Measurements from ENCODE around the gene EEF2KMT. TPM values are rescaled to one million over a fixed set of nuclear protein-coding genes. Genes with fewer than 3 reads are reported as not detected.

EEF2KMT gene
- total and polyA plus RNA-seq, 2 of the 13 experiments (the other 11 are each of a cell fraction or from before 2014, with no cell fraction given), result 10.7 to 26.9 TPM

- TF ChIP-seq, protein P1, sequence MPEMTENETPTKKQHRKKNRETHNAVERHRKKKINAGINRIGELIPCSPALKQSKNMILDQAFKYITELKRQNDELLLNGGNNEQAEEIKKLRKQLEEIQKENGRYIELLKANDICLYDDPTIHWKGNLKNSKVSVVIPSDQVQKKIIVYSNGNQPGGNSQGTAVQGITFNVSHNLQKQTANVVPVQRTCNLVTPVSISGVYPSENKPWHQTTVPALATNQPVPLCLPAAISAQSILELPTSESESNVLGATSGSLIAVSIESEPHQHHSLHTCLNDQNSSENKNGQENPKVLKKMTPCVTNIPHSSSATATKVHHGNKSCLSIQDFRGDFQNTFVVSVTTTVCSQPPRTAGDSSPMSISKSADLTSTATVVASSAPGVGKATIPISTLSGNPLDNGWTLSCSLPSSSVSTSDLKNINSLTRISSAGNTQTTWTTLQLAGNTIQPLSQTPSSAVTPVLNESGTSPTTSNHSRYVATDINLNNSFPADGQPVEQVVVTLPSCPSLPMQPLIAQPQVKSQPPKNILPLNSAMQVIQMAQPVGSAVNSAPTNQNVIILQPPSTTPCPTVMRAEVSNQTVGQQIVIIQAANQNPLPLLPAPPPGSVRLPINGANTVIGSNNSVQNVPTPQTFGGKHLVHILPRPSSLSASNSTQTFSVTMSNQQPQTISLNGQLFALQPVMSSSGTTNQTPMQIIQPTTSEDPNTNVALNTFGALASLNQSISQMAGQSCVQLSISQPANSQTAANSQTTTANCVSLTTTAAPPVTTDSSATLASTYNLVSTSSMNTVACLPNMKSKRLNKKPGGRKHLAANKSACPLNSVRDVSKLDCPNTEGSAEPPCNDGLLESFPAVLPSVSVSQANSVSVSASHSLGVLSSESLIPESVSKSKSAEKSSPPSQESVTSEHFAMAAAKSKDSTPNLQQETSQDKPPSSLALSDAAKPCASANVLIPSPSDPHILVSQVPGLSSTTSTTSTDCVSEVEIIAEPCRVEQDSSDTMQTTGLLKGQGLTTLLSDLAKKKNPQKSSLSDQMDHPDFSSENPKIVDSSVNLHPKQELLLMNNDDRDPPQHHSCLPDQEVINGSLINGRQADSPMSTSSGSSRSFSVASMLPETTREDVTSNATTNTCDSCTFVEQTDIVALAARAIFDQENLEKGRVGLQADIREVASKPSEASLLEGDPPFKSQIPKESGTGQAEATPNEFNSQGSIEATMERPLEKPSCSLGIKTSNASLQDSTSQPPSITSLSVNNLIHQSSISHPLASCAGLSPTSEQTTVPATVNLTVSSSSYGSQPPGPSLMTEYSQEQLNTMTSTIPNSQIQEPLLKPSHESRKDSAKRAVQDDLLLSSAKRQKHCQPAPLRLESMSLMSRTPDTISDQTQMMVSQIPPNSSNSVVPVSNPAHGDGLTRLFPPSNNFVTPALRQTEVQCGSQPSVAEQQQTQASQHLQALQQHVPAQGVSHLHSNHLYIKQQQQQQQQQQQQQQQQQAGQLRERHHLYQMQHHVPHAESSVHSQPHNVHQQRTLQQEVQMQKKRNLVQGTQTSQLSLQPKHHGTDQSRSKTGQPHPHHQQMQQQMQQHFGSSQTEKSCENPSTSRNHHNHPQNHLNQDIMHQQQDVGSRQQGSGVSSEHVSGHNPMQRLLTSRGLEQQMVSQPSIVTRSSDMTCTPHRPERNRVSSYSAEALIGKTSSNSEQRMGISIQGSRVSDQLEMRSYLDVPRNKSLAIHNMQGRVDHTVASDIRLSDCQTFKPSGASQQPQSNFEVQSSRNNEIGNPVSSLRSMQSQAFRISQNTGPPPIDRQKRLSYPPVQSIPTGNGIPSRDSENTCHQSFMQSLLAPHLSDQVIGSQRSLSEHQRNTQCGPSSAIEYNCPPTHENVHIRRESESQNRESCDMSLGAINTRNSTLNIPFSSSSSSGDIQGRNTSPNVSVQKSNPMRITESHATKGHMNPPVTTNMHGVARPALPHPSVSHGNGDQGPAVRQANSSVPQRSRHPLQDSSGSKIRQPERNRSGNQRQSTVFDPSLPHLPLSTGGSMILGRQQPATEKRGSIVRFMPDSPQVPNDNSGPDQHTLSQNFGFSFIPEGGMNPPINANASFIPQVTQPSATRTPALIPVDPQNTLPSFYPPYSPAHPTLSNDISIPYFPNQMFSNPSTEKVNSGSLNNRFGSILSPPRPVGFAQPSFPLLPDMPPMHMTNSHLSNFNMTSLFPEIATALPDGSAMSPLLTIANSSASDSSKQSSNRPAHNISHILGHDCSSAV (CRISPR knock-in tag; IDR thresholded peaks at IDR 0.05; ENCODE audit: borderline replicate concordance), result no peak
- TF ChIP-seq RELA (CRISPR knock-in tag; IDR thresholded peaks at IDR 0.05) (0 out of 2 replicates have a peak, but pooled peaks have one; percentile 67), ZFP1 (CRISPR knock-in tag; IDR thresholded peaks at IDR 0.05) (no peak), ZNF432 (CRISPR knock-in tag; IDR thresholded peaks at IDR 0.05; ENCODE audit: borderline replicate concordance) (no peak), ZNF841 (CRISPR knock-in tag; IDR thresholded peaks at IDR 0.05; ENCODE audit: borderline replicate concordance) (no peak), KDM4B (CRISPR knock-in tag; IDR thresholded peaks at IDR 0.05) (no peak), TGIF2 (CRISPR knock-in tag; IDR thresholded peaks at IDR 0.05) (peak; percentile 42; the same call in 1 of the 2 replicates), MXD3 (CRISPR knock-in tag; IDR thresholded peaks at IDR 0.05) (no peak; the same call in 1 of the 2 replicates), IKZF1 (IDR thresholded peaks at IDR 0.05) (no peak), EED (CRISPR knock-in tag; IDR thresholded peaks at IDR 0.05) (no peak), ATF1 (CRISPR knock-in tag; IDR thresholded peaks at IDR 0.05) (no peak), RNF2 (conservative IDR thresholded peaks at IDR 0.05; ENCODE audit: low read depth) (no peak), CHD2 (IDR thresholded peaks at IDR 0.05; ENCODE audit: low read depth, low read length) (peak; percentile 48; the same call in 1 of the 2 replicates), E2F1 (CRISPR knock-in tag; IDR thresholded peaks at IDR 0.05) (no peak)
- TF ChIP-seq, protein P2, sequence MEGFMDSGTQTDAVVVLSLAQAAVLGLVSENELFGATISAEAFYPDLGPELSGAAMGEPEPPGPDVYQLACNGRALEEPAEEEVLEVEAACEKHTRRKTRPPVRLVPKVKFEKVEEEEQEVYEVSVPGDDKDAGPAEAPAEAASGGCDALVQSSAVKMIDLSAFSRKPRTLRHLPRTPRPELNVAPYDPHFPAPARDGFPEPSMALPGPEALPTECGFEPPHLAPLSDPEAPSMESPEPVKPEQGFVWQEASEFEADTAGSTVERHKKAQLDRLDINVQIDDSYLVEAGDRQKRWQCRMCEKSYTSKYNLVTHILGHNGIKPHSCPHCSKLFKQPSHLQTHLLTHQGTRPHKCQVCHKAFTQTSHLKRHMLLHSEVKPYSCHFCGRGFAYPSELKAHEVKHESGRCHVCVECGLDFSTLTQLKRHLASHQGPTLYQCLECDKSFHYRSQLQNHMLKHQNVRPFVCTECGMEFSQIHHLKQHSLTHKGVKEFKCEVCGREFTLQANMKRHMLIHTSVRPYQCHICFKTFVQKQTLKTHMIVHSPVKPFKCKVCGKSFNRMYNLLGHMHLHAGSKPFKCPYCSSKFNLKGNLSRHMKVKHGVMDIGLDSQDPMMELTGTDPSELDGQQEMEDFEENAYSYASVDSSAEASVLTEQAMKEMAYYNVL (CRISPR knock-in tag; IDR thresholded peaks at IDR 0.05; ENCODE audit: borderline replicate concordance), result no peak
- TF ChIP-seq, protein P3, sequence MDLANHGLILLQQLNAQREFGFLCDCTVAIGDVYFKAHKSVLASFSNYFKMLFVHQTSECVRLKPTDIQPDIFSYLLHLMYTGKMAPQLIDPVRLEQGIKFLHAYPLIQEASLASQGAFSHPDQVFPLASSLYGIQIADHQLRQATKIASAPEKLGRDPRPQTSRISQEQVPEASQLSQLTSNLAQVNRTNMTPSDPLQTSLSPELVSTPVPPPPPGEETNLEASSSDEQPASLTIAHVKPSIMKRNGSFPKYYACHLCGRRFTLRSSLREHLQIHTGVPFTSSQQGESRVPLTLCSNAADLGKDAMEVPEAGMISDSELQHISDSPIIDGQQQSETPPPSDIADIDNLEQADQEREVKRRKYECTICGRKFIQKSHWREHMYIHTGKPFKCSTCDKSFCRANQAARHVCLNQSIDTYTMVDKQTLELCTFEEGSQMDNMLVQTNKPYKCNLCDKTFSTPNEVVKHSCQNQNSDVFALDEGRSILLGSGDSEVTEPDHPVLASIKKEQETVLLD (CRISPR knock-in tag; IDR thresholded peaks at IDR 0.05; ENCODE audit: low read depth), result no peak
These were observed 61.1 kb downstream of the EEF2KMT start (continued) for GRCh38 chr16:5036228-5037156.
